Cardiac fibroblast (primary cell): ENCODE results near the gene SMYD3.
"Not testable (repeated sequence)": the region's sequence is repeated elsewhere in the genome, so short reads cannot be mapped to it uniquely, and the experiment has no call there.

Experiments
- DNase-seq, 2 donors: peaks; one replicate each; pipeline versions ENCODE4 v3.0.0 to v3.0.0-alpha.2; 2010; ENCODE audit warnings: low read depth in 2 of 2
- H3K4me3 ChIP-seq, 2 donors: replicated peaks in 1 of 2; 1 replicate in 1 of 2; 2 replicates in 1 of 2; pipeline ENCODE4 v1.5.1; 2011; ENCODE audit warnings: low read depth in 2 of 2, low read length in 2 of 2, mild to moderate bottlenecking in 2 of 2, moderate library complexity in 1 of 2
- CTCF ChIP-seq: IDR thresholded peaks from one replicate; pipeline ENCODE4 v1.5.1; 2011; ENCODE audit warnings: low read depth, mild to moderate bottlenecking, low read length, inconsistent platforms

Gene SMYD3

DNA sequence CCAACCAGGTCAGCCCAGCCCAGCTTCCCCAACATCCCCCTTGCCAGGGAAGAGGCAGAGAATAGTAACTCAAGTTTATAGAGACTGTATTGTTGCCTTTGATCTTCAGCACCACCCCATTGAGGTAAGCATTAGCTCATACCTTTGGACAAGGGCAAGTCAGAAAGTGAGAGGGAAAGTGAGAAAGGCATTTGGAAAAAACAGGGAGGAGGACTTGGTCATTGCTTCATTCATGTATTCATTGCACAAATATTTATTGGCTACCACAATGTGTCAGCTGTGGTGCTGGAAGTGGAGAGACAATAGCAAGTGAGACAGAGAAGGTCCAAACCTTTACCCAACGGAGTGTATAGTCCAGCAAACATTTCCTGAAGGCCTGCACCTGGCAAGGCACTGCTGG, 791.1 kb downstream of the SMYD3 start:
- TF ChIP-seq CTCF = no peak

GRCh38 chr1:245715291-245715701, 791.8 kb downstream of the SMYD3 start:
- peak; percentile 17 to 58 for DNase-seq
- no peak overlapping the region for H3K4me3 ChIP-seq
- no peak for TF ChIP-seq CTCF

More for the DNA sequence above, 791.1 kb downstream of the SMYD3 start:
- H3K4me3 ChIP-seq = no peak overlapping the region
- peak; percentile 72 to 95 for DNase-seq

- not testable (repeated sequence) for H3K4me3 ChIP-seq
Measured at GRCh38 chr1:245714027-245714426, 793.1 kb downstream of the SMYD3 start.

DNA sequence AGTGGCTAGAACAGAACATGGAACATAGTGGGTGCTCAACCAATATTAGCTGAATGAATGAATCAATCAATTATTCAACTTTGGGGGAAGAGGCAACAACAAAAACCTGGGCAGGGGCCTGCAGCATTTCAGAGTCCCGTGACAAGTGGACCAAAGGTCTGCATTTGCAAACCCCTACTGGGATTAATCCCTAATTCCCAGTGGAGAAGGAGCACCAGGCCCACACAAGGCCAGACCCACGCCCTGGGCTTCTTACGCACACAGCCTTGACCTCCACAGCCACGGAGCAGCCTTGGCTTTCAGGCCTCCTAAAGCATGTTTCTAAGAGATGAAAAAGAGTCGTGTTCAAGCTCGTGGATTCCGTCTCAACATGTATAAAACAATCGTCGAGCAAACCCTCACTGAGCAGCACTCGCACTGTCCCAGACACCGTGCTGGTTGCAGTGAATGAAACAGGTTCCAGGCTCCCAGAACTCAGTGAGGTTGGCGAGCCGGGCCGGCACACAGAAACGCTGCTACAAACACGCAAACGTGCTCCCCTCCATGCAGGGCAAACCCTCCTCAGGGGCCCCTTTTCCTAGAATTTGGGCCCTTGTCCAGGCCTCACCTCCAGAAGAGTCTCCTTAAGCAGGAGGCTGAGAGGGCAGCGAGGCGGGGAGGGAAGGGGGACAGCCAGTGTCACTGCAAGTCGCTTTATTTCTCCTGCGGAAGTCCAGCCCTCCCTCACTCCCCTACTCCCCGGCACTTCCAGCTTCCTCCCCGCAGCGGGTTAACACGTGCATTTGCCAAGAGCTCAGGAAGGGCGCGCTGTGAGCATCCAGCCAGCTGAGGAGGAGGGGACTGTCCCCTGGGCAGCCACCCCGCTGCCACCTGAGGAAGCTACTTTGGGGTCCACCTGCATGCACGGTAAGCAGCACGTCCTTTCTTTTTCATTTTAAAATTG, 795.8 kb downstream of the SMYD3 start:
- no peak for TF ChIP-seq CTCF
- no peak for DNase-seq
- H3K4me3 ChIP-seq = no peak overlapping the region

More at GRCh38 chr1:245714027-245714426, 793.1 kb downstream of the SMYD3 start:
- DNase-seq = not testable (repeated sequence)

DNA sequence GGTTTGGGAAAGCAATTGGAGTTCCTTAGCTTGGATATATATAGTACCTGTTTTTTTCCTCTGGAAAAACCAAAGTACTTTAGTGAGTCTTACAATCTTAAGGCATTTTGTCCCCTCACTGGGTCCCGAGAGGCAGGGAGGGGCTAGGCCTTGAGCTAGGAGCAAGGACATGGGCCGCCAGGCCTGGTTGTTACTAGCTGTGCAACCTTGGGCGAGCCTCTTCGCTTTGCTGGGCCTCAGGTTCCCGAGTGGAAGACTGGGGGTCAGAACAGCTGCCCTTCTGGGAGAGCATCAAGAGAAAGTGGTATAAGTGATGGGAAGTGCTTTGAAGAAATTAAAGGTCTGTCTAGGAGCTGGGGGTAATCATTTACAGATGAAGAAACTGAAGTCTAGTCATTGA, 799.1 kb downstream of the SMYD3 start:
- H3K4me3 ChIP-seq = no peak overlapping the region
- TF ChIP-seq CTCF = no peak
- no peak for DNase-seq

DNA sequence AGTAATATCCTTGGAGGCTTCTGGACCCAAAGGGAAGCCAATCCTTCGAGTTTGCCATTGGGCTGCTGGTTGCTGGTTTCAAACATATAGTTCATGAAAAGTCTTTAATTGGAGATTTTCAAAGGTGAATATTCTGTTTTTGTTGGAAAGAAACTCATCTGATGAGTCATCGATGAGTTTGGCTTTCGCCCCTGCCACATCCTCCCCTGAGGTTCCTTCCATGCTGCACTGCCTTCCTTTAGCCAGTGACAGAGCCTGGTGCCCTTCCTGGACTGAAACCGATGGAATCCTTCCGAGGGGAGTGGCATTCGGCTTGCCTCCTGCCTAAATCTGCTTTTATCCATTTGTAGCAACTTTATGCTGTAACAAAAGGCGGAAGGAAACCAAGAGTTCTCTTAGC, 802.3 kb downstream of the SMYD3 start:
- peak; percentile 33 to 70 for DNase-seq
- peak; percentile 9 for TF ChIP-seq CTCF
- H3K4me3 ChIP-seq = no peak overlapping the region

DNA sequence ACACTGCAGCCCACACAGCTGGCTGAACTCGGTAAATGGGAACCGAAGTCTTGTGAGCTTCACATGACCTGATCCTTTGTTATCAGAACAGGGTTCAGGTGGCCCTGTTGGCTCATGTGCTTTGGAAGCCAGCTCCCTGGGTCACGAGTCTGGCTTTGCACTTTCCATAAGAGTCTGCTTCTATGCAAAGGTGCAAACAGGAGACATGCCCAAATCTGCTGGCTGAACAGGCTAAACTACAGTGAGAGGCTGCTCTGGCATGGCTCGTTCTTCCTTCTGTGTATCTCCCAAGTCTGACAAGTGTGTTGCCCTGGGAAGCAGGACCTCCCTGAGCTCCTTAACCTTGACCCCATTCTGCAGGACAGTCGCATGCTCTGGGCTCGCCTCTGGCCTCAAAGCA, 802.7 kb downstream of the SMYD3 start:
- no peak for DNase-seq
- no peak overlapping the region for H3K4me3 ChIP-seq
- no peak for TF ChIP-seq CTCF
